Left lung (tissue), 10 donors: ENCODE data around the gene RPL39L. TPM values are rescaled to one million over a fixed set of nuclear protein-coding genes. Genes with fewer than 3 reads are reported as not detected.
"Not testable (repeated sequence)": the region's sequence is repeated elsewhere in the genome, so short reads cannot be mapped to it uniquely, and the experiment has no call there.

Source experiments
- ATAC-seq: fragments of 200-7000 bp; cut with Tn5 transposase; one replicate; pipeline ENCODE4 v1.9.1; 2020; ENCODE audit warnings: moderate library complexity
- DNase-seq, 4 donors: peaks; one replicate each; pipeline ENCODE4 v3.0.0-alpha.2; 2013 to 2020
- H3K27ac ChIP-seq, 2 donors: fragments of 200-600 bp; sonication (generic) in 1 of 2; one replicate each; pipeline versions ENCODE4 v1.5.0 to v1.8.0; 2020 to 2021
- H3K27me3 ChIP-seq, 2 donors: fragments of 200-600 bp; sonication (generic) in 1 of 2; one replicate each; pipeline versions ENCODE4 v1.5.0 to v1.8.0; 2020 to 2021
- H3K36me3 ChIP-seq, 2 donors: fragments of 200-600 bp; sonication (generic) in 1 of 2; one replicate each; pipeline versions ENCODE4 v1.5.0 to v1.8.0; 2020 to 2021
- H3K4me1 ChIP-seq, 2 donors: fragments of 200-600 bp; one replicate each; pipeline ENCODE4 v1.8.0; 2021
- H3K4me3 ChIP-seq, 2 donors: fragments of 200-600 bp; sonication (generic) in 1 of 2; one replicate each; pipeline versions ENCODE4 v1.5.0 to v1.8.0; 2020 to 2021; ENCODE audit warnings: mild to moderate bottlenecking in 1 of 2
- H3K9me3 ChIP-seq, 2 donors: fragments of 200-600 bp; sonication (generic) in 1 of 2; one replicate each; pipeline versions ENCODE4 v1.5.0 to v1.8.0; 2020 to 2021
- CTCF ChIP-seq, 2 donors: fragments of 200-600 bp; sonication (generic) in 1 of 2; IDR thresholded peaks; one replicate each; pipeline versions ENCODE4 v1.5.0 to v1.8.0; 2021; ENCODE audit warnings: antibody characterized with exemption in 2 of 2
- intact Hi-C, 2 donors: fragments of 100-400 bp; cut with DNase I; formaldehyde crosslinking; loops; one replicate each; pipeline versions ENCODE4 v1.11.2 to v1.14.2; 2022
- polyA plus RNA-seq, 6 donors: library from polyadenylated mRNA; unstranded; fragments of 120-200 nt; gene quantifications; one replicate each; pipeline ENCODE4 v1.2.1, GENCODE V29; 2013; ENCODE audit not compliant: insufficient read length in 6 of 6
- total RNA-seq, 2 donors: library from RNA; stranded (reverse); fragmentation: NEBNext Ultra II Directional; extraction: Animal tissue kit (Norgen Biotek cat#: 25700); gene quantifications; one replicate each; pipeline ENCODE4 v1.2.1, GENCODE V29; 2021
- donor health status: DM: no; HTN: yes; CAD: no.
- donor health status: DM: no; HTN: no; CAD: no.

The RPL39L gene
- total and polyA plus RNA-seq, 8 donors, result 7.4 to 19.9 (median 13.5) TPM

- intact Hi-C loops, result no loop called here
- Histone ChIP-seq H3K36me3 (no peaks in the 10 kb centered on the region), H3K27ac (no peak overlapping the region), H3K9me3 (no peaks in the 10 kb centered on the region), H3K27me3 (no peaks in the 10 kb centered on the region), H3K4me1 (no peaks in the 10 kb centered on the region), H3K4me3 (no peak overlapping the region)
- DNase-seq (no peak), ATAC-seq (no peak)
- TF ChIP-seq CTCF (IDR thresholded peaks at IDR 0.05), result no peak
Observed at GRCh38 chr3:187185759-187186158, 46.5 kb upstream of the RPL39L start.

GRCh38 chr3:187183903-187184302 is 44.6 kb upstream of the RPL39L start:
- TF ChIP-seq CTCF (IDR thresholded peaks at IDR 0.05), result no peak
- H3K27ac ChIP-seq, result no peak overlapping the region
- DNase-seq (no peak), ATAC-seq (no peak)
- no peaks in the 10 kb centered on the region for H3K27me3 ChIP-seq
- intact Hi-C loops, result no loop called here
- H3K9me3 ChIP-seq, result no peaks in the 10 kb centered on the region
- H3K4me3 ChIP-seq, result no peak overlapping the region
- no peaks in the 10 kb centered on the region for H3K36me3 ChIP-seq
- no peaks in the 10 kb centered on the region for H3K4me1 ChIP-seq

- Histone ChIP-seq H3K4me1 (no peaks in the 10 kb centered on the region), H3K9me3 (no peaks in the 10 kb centered on the region), H3K27ac (no peak overlapping the region), H3K36me3 (no peaks in the 10 kb centered on the region), H3K27me3 (no peaks in the 10 kb centered on the region), H3K4me3 (no peak overlapping the region)
- ATAC-seq (no peak), DNase-seq (no peak)
- TF ChIP-seq CTCF (IDR thresholded peaks at IDR 0.05), result no peak
- intact Hi-C loops, result no loop called here
Observed at GRCh38 chr3:187183210-187183862, 44.0 kb upstream of the RPL39L start.

- Histone ChIP-seq H3K9me3 (no peaks in the 10 kb centered on the region), H3K4me3 (no peak overlapping the region), H3K27ac (no peak overlapping the region), H3K36me3 (no peaks in the 10 kb centered on the region), H3K27me3 (no peaks in the 10 kb centered on the region), H3K4me1 (no peaks in the 10 kb centered on the region)
- intact Hi-C loops, result no loop called here
- ATAC-seq, result no peak
- DNase-seq, result no peak
- no peak for TF ChIP-seq CTCF (IDR thresholded peaks at IDR 0.05)
Observed at GRCh38 chr3:187181454-187182170, 42.3 kb upstream of the RPL39L start.

- ATAC-seq (no peak), DNase-seq (no peak)
- Histone ChIP-seq H3K27ac (no peak overlapping the region), H3K9me3 (no peaks in the 10 kb centered on the region), H3K36me3 (no peaks in the 10 kb centered on the region), H3K4me1 (peaks cover 0 to 3% of the 10 kb centered on the region in 2 donors), H3K27me3 (no peaks in the 10 kb centered on the region), H3K4me3 (no peak overlapping the region)
- intact Hi-C loops, result no loop called here
- TF ChIP-seq CTCF (IDR thresholded peaks at IDR 0.05), result no peak
Observed at GRCh38 chr3:187172929-187173328, 33.6 kb upstream of the RPL39L start.

GRCh38 chr3:187170911-187171310 is 31.6 kb upstream of the RPL39L start:
- intact Hi-C loops, DNase-seq, H3K27ac ChIP-seq: not testable (repeated sequence)

More at GRCh38 chr3:187170911-187171310, 31.6 kb upstream of the RPL39L start:
- H3K36me3 ChIP-seq, H3K4me3 ChIP-seq, H3K4me1 ChIP-seq, H3K9me3 ChIP-seq, ATAC-seq, H3K27me3 ChIP-seq: not testable (repeated sequence)
